SK-N-SH (cell line): ENCODE results near the gene COLEC12. TPM values are rescaled to one million over a fixed set of nuclear protein-coding genes. Genes with fewer than 3 reads are reported as not detected.
A peak's percentile ranks its signal among the peaks of the same experiment; 100 is the strongest.

Experiments used
- CTCF ChIA-PET: fragments of 300-600, 350-600 bp; formaldehyde crosslinking; extraction: SDS; loops from one replicate; lab custom pipeline; 2021; lab: Yijun Ruan, JAX
- POLR2A ChIA-PET: fragments of 350-600 bp; sonication (Branson Sonifier 250); formaldehyde crosslinking; extraction: SDS; loops from one replicate; lab custom pipeline; 2020; ENCODE audit warnings: antibody characterized with exemption, inconsistent platforms; lab: Yijun Ruan, JAX
- DNase-seq: peaks from one replicate; pipeline ENCODE4 v3.0.0; 2012
- H2AFZ ChIP-seq: fragments of 200-600 bp; sonication (generic); 2 replicates; pipeline ENCODE4 v1.8.1; 2016; ENCODE audit warnings: antibody characterized with exemption, mild to moderate bottlenecking, low read depth
- H3F3A ChIP-seq: fragments of 200-600 bp; sonication (generic); replicated peaks from 2 replicates; pipeline ENCODE3; 2016; ENCODE audit warnings: antibody characterized with exemption, mild to moderate bottlenecking; ENCODE audit not compliant: insufficient read depth
- H3K27ac ChIP-seq, 2 experiments: fragments of 200-500 bp in 1 of 2; fragments of 200-600 bp in 1 of 2; sonication (Bioruptor generic) in 1 of 2; sonication (generic), shearing (Covaris generic) in 1 of 2; 2 replicates each; pipeline versions ENCODE4 v1.5.1 to v1.6.1; 2014 to 2016; ENCODE audit warnings: low read depth in 2 of 2, inconsistent platforms in 1 of 2, low read length in 1 of 2, mild to moderate bottlenecking in 1 of 2, mixed read lengths in 1 of 2
- H3K27me3 ChIP-seq: fragments of 200-600 bp; sonication (generic), shearing (Covaris generic); 2 replicates; pipeline ENCODE4 v1.6.1; 2016; ENCODE audit warnings: mixed run types; ENCODE audit not compliant: insufficient read depth
- H3K36me3 ChIP-seq, 2 experiments: fragments of 200-500 bp in 1 of 2; fragments of 200-600 bp in 1 of 2; sonication (Bioruptor generic) in 1 of 2; sonication (generic) in 1 of 2; replicated peaks in 1 of 2; 2 replicates each; pipeline versions ENCODE3 to v1.5.1; 2014 to 2016; ENCODE audit warnings: low read length in 1 of 2, mild to moderate bottlenecking in 1 of 2; ENCODE audit not compliant: insufficient read depth in 2 of 2, control insufficient read depth in 1 of 2
- H3K4me1 ChIP-seq, 2 experiments: fragments of 200-500 bp in 1 of 2; fragments of 200-600 bp in 1 of 2; sonication (Bioruptor generic) in 1 of 2; sonication (generic), shearing (Covaris generic) in 1 of 2; 2 replicates each; pipeline versions ENCODE4 v1.5.1 to v1.6.1; 2014 to 2016; ENCODE audit warnings: low read depth in 1 of 2, low read length in 1 of 2, mixed run types in 1 of 2; ENCODE audit not compliant: insufficient read depth in 2 of 2, control insufficient read depth in 1 of 2
- H3K4me2 ChIP-seq: fragments of 200-600 bp; sonication (generic), shearing (Covaris generic); 2 replicates; pipeline ENCODE4 v1.6.1; 2017; ENCODE audit warnings: mixed run types
- H3K4me3 ChIP-seq, 2 experiments: fragments of 200-500 bp in 1 of 2; fragments of 200-600 bp in 1 of 2; sonication (Bioruptor generic) in 1 of 2; sonication (generic), shearing (Covaris generic) in 1 of 2; 2 replicates each; pipeline versions ENCODE4 v1.5.1 to v1.8.1; 2014 to 2016; ENCODE audit warnings: low read depth in 2 of 2, inconsistent platforms in 1 of 2, low read length in 1 of 2, mild to moderate bottlenecking in 1 of 2, mixed read lengths in 1 of 2, moderate library complexity in 1 of 2
- H3K79me2 ChIP-seq: fragments of 200-600 bp; sonication (generic); 2 replicates; pipeline ENCODE4 v1.8.1; 2017; ENCODE audit warnings: mild to moderate bottlenecking; ENCODE audit not compliant: insufficient read depth
- H3K9ac ChIP-seq: fragments of 200-600 bp; sonication (generic); 2 replicates; pipeline ENCODE4 v1.6.1; 2017; ENCODE audit warnings: mixed run types
- H3K9me2 ChIP-seq: fragments of 200-600 bp; sonication (generic); 2 replicates; pipeline ENCODE4 v1.6.1; 2017; ENCODE audit warnings: mixed run types
- H3K9me3 ChIP-seq: fragments of 200-600 bp; sonication (generic); 2 replicates; pipeline ENCODE4 v1.6.1; 2017; ENCODE audit warnings: mixed run types, mild to moderate bottlenecking, moderate library complexity
- H4K20me1 ChIP-seq: fragments of 200-600 bp; sonication (generic); 2 replicates; pipeline ENCODE4 v1.6.1; 2017; ENCODE audit warnings: mild to moderate bottlenecking, mixed run types; ENCODE audit not compliant: insufficient read depth
- CHD2 ChIP-seq: fragments of 150-350 bp; IDR thresholded peaks from 2 replicates; pipeline ENCODE4 v1.6.1; 2018; ENCODE audit warnings: low read length; ENCODE audit not compliant: partially characterized antibody
- ELF1 ChIP-seq: IDR thresholded peaks from 2 replicates; pipeline ENCODE4 v1.4.0; 2012
- EP300 ChIP-seq, 2 experiments: IDR thresholded peaks; 2 replicates each; pipeline versions ENCODE4 v1.4.0 to v1.6.1; 2012; ENCODE audit warnings: borderline replicate concordance in 1 of 2, low read depth in 1 of 2, low read length in 1 of 2
- EZH2phosphoT487 ChIP-seq: fragments of 200-600 bp; sonication (generic); IDR thresholded peaks from 2 replicates; pipeline ENCODE4 v1.6.1; 2017; ENCODE audit warnings: low read depth, mixed run types, mild to moderate bottlenecking, antibody characterized with exemption, moderate library complexity, borderline replicate concordance
- FOXM1 ChIP-seq: IDR thresholded peaks from 2 replicates; pipeline ENCODE4 v1.4.0; 2012; ENCODE audit warnings: low read depth, mild to moderate bottlenecking
- GABPA ChIP-seq: IDR thresholded peaks from 2 replicates; pipeline ENCODE4 v1.4.0; 2012; ENCODE audit warnings: low read depth, mild to moderate bottlenecking
- MEF2A ChIP-seq: IDR thresholded peaks from 2 replicates; pipeline ENCODE4 v1.4.0; 2012; ENCODE audit warnings: low read depth, borderline replicate concordance
- PBX3 ChIP-seq: IDR thresholded peaks from 2 replicates; pipeline ENCODE4; 2012
- RAD21 ChIP-seq: IDR thresholded peaks from 2 replicates; pipeline ENCODE4 v1.6.1; 2012; ENCODE audit warnings: mild to moderate bottlenecking, low read length
- REST ChIP-seq: IDR thresholded peaks from 2 replicates; pipeline ENCODE4 v1.6.1; 2012; ENCODE audit warnings: mild to moderate bottlenecking, low read depth, low read length, moderate library complexity
- RFX5 ChIP-seq: IDR thresholded peaks from 2 replicates; pipeline ENCODE4 v1.6.1; 2012; ENCODE audit warnings: mild to moderate bottlenecking, improper control_type of control experiment, low read length
- SIN3A ChIP-seq: IDR thresholded peaks from 2 replicates; pipeline ENCODE4 v1.6.1; 2012; ENCODE audit warnings: low read depth, mild to moderate bottlenecking, low read length, moderate library complexity, borderline replicate concordance
- SMC3 ChIP-seq: IDR thresholded peaks from 2 replicates; pipeline ENCODE4 v1.6.1; 2012; ENCODE audit warnings: low read depth, low read length, improper control_type of control experiment
- TAF1 ChIP-seq: IDR thresholded peaks from 2 replicates; pipeline ENCODE4 v1.6.1; 2012; ENCODE audit warnings: low read depth, mild to moderate bottlenecking, low read length, moderate library complexity, borderline replicate concordance
- USF1 ChIP-seq: IDR thresholded peaks from 2 replicates; pipeline ENCODE4 v1.4.0; 2012; ENCODE audit warnings: low read depth, borderline replicate concordance
- YY1 ChIP-seq: IDR thresholded peaks from 2 replicates; pipeline ENCODE4 v1.4.0; 2012; ENCODE audit warnings: low read depth, mild to moderate bottlenecking
- WGBS: methylation state at CpG from one replicate; pipeline ENCODE4 v1.1.6; 2017; ENCODE audit warnings: low lambda C conversion rate; 5-methylcytosine and 5-hydroxymethylcytosine counted together
- polyA plus RNA-seq, 3 experiments: library from polyadenylated mRNA; depleted of rRNA; stranded (reverse); fragments of >200 nt; gene quantifications; 2 replicates each; pipeline ENCODE4 v1.2.3, GENCODE V29; 2012
- TF ChIP-seq, protein P1 (sequence below): fragments of 150-350 bp; IDR thresholded peaks from 2 replicates; pipeline ENCODE4 v1.6.1; 2016; ENCODE audit warnings: mild to moderate bottlenecking, low read depth, low read length

The COLEC12 gene
- polyA plus RNA-seq, 1 of the 3 experiments (the other 2 are of a cell fraction) = 41.2 TPM

DNA sequence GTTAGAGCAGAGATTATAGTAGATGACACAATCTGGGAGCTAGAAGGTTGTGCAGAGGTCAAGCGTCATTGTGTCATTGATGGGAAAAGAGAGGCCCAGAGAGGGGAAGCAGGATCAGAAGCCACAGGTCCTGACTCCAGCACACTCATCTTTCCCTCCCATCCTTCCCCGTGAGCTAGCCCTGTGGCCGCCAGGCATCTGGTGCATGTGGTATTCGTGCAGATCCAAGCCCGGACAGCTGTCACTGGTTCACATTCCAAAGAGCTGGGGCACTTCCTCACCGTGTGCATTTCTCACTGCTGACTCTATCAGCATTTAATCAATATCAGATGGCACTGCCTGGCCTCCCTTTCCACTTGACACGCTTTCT, 138.6 kb downstream of the COLEC12 start (continued):
- TF ChIP-seq USF1 (no peak), GABPA (0 out of 2 replicates have a peak, but pooled peaks have one; percentile 31), RFX5 (no peak), FOXM1 (peak; percentile 92), PBX3 (peak; percentile 94), YY1 (no peak), SIN3A (peak; percentile 94), CHD2 (peak; percentile 57), ELF1 (0 out of 2 replicates have a peak, but pooled peaks have one; percentile 40), EP300 (IDR thresholded peaks at IDR 0.05; ENCODE audit: borderline replicate concordance in 1 of 2, low read depth in 1 of 2, low read length in 1 of 2) (peak; percentile 69 to 98; a peak in 3 of 4 replicates), TAF1 (peak; percentile 10; the same call in 1 of the 2 replicates), REST (no peak)
- TF ChIP-seq, protein P1, sequence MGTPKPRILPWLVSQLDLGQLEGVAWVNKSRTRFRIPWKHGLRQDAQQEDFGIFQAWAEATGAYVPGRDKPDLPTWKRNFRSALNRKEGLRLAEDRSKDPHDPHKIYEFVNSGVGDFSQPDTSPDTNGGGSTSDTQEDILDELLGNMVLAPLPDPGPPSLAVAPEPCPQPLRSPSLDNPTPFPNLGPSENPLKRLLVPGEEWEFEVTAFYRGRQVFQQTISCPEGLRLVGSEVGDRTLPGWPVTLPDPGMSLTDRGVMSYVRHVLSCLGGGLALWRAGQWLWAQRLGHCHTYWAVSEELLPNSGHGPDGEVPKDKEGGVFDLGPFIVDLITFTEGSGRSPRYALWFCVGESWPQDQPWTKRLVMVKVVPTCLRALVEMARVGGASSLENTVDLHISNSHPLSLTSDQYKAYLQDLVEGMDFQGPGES = no peak
- TF ChIP-seq, all 33 proteins: peak for 22

GRCh38 chr18:361100-361732, 139.3 kb downstream of the COLEC12 start:
- H4K20me1 ChIP-seq = no peaks in the 10 kb centered on the region
- H3K79me2 ChIP-seq = no peaks in the 10 kb centered on the region
- TF ChIP-seq MEF2A (no peak), FOXM1 (no peak), RFX5 (no peak), SIN3A (no peak), EZH2phosphoT487 (no peak), SMC3 (no peak), RAD21 (no peak), REST (no peak), USF1 (no peak)
- no peaks in the 10 kb centered on the region for H3K9me3 ChIP-seq
- no peaks in the 10 kb centered on the region for H3K9me2 ChIP-seq
- WGBS = 92% methylated on average over 7 of the region's 7 CpGs
- no peak overlapping the region for H2AFZ ChIP-seq
- H3K9ac ChIP-seq = peak overlapping the region; percentile 20; the same call in 1 of the 2 replicates
- H3F3A ChIP-seq = peaks cover 9% of the 10 kb centered on the region
- peak overlapping the region; percentile 80 to 84; a peak in 3 of 4 replicates for H3K27ac ChIP-seq
- CTCF ChIA-PET = interaction anchor here (0.8 to 2.8 kb wide), 4 partner anchors 10 to 255 kb away, joined by 3 to 12 read pairs (median 3); no protein-coding TSS in a partner anchor
- H3K4me3 ChIP-seq = no peak overlapping the region
- H3K36me3 ChIP-seq = no peaks in the 10 kb centered on the region
- POLR2A ChIA-PET = no interaction called here
- no peak for DNase-seq
- H3K4me1 ChIP-seq = peaks cover 21 to 29% of the 10 kb centered on the region in 2 experiments
- no peaks in the 10 kb centered on the region for H3K27me3 ChIP-seq
- H3K4me2 ChIP-seq = peak overlapping the region; percentile 69
